SIG-M5 treated with dmso at 0.1 percent for 504 hours (cell line): Measurements from ENCODE around the gene NDUFB11.
"Not testable (repeated sequence)": the region's sequence is repeated elsewhere in the genome, so short reads cannot be mapped to it uniquely, and the experiment has no call there.

ENCODE experiments used
- DNase-seq: peaks from one replicate; lab custom pipeline; 2025; ENCODE audit not compliant: unreplicated experiment; lab: John Stamatoyannopoulos, UW

Gene NDUFB11

DNA sequence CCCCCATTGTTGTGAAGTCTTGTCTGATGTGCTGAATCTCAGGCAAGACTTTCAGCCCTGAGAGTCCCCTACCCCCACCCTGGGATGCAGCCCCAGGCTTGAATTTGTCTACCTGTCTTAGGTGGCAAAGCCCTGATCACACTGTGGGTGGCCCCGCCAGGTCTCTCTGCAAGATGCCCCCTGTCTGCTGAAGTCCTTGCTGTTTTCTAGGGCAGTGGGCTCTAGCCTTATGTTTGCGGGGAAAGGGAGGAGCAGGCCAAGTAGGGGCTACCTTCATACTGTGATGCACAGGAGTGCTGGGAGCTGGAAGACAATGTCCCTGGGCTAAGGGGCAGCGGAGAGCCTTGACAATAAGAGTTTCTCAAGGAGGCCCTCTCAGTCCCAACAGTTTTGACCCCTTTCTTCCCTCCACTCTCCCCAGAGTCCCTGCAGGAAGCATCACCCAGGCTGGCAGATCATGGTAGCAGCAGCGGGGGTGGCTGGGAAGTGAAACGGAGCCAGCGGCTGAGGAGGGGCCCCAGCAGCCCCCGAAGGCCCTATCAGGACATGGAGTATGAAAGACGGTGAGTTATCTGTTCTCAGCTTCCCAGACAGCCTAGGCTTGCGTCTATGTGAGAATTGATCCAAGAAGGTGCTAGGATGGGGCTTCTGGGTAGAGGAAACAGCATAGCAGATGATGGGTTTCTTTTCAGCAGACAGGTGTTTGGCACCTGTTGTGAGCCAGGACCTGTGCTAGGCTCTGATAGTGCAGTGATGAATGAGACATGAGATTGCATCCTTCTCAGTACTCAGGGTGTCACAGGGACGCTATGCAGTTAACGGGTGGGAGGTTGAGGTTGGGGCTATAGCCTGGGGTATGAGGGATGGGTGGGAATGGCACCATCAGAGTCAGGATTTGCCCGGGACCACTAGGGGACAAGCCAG lies 2.7 kb upstream of the NDUFB11 start:
- DNase-seq = no peak

DNA sequence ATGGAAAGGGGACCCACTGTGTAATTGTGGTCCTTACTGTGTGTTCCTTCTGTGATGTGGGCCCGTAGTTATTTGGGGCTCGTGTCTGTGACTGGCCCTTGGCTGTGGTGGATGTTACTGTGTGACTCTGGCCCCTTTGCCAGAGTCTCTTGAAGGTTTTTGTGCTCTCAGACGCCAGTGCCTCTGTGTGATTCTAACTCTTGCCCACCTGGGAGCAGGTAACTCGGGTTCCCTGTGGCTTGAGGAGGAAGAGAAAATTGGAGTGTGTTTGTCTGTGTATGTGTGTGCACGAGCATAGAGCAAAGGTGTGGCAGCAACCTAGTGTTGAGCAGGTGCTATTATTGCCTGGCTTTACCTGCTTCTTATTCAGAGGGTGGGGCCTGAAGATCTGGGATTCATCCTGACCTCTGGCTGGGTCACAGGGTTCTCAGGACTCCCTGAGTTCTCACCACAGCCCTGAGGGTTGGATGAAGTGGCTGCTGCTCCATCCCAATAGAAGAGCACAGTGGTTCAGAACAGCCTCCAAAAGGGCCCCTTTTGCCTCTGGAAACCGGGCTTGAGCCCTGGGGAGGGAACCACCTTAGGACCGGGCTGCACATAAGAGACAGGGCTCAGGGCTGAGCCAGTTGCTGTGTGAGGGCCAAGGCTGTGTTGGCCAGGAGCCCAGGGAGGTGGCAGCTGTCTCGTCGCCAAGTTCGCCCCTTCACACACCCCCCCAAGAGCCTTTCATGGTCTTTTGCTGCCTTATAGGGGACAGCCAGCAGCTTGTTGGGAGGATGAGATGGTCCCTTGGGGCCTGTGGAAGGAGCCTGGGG lies 1.8 kb upstream of the NDUFB11 start:
- no peak for DNase-seq

DNA sequence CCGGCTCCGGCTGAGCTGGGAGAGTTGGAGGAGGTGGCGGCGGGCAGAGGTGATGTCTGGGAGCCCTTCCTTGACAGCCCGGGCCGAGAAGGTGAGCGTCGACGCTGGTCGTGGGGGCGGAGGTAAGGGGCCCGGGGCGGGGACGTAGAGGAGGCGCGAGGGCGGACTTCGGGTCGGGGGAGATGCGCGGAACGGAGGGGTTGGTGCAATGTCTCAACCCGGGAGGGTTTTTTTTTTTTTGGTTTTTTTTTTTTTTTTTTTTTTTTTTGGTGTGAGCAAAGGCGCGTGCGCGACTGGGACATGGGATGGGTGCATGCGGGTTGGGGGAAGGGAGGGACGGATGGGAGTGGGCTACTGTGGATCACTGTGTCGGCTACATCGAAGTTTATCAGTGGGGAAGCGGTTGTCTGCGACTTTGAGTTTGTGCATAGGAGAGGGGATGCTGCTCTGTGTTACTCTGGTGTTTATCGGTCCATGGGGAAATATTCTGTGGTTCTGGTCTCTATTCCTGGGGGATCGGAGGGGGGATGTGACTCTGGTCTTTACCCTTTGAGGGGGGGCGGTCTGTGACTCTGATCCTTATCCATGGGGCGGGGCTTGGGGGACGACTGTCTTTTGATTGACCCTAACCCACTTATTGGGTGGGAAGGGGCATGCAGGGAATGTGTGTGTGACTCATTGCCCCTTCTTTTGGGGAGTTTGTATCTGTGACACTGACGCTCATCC lies 1.1 kb upstream of the NDUFB11 start:
- DNase-seq = no peak

DNA sequence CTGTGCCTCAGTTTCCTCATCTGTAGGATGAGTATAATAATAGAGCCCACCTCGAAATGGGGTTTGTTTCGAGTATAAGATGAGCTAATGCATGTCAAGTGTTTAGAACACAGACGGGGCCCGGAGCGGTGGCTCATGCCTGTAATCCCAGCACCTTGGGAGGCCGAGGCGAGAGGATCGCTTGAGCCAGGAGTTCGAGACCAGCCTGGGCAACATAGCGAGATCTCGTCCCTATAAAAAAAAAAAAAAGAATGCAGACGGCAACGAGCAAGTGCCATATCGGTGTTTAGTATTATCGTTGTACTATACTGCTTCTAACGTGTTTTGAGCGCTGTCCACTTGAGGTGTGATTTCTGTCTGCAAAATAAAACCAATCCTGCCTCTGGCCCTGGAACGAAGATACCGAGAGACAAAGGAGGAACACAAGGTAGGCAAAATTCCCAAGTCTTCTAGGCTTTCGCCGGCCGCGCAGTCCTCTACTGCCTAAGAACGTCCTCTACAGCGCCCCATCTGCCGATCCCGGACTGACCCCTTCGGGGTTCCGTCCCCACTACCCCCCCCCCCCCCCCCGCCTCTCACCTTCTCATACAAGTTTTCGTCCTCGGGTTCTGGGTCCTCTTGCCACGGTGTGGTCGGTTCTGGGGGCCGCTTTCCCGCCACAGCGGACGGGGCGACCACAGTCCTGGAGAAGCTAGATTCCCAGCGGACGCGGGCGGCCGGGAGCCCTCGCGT lies 442 bp downstream of the NDUFB11 start:
- peak; percentile 27 for DNase-seq

DNA sequence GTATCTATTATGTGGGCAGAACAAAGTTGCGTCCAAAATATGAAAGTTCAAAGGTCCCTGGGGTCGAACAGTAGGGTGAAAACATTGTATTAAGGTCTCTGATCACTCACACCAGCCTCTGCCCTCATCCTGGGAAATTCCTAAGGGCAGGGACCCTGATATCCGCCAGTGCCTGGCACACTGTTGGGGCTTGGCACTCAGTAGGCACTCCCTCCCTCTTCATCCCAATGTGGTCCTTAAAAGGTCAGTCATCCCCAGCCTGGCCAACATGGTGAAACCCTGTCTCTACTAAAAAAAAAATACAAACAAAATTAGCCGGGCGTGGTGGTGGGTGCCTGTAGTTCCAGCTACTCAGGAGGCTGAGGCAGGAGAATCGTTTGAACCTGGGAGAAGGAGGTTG lies 6.3 kb downstream of the NDUFB11 start:
- DNase-seq = no peak

DNA sequence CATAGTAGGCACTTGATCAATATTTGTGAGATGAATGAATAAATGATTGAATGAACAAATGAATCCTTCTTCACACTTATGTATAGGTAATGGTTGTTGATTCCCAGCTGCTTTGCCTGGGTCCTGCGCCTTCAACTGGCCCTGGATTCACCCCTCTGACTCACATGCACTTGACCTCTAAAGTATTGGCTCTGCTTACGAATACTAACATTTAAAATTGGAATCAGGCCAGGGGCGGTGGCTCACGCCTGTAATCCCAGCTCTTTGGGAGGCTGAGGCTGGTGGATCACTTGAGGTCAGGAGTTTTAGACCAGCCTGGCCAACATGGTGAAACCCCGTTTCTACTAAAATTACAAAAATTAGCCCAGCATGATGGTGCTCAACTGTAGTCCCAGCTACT lies 8.9 kb downstream of the NDUFB11 start:
- DNase-seq = not testable (repeated sequence)

DNA sequence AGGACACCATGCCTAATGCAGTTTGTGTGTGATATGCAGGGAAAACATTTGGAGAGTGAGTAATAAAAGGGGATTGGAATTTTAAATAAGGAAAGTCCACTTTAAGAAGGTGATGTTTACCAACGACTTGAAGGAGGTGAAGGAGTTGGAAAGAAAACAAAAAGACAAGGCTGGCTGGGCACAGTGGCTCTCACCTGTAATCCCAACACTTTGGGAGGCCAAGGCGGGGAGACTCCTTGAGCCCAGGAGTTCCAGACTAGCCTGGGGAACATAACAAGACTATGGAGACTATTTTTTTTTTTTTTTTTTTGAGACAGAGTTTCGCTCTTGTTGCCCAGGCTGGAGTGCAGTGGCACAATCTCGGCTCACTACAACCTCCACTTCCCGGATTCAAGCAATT lies 11.0 kb downstream of the NDUFB11 start:
- no peak for DNase-seq

DNA sequence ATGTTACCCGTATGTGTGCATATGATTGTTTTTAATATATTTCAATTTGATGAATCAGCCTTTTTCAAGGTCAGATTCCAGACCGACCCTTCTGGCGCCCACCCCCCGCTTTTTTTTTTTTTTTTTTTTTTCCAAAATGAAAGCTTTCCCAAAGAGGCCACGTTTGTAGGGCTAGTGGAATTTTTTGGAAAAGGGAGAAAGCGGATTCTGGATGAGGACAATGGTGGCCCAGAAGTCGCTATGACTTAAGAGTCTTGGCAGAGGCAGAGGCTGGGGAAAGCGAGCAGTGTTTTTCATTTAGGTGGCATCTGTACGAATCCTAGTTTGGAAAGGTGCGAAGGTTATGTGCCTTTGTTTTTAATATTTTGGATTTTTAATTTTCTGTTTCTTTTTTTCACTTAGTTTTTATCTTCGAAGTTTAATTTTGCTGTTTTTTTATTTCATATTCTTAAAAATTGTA lies 14.6 kb downstream of the NDUFB11 start:
- DNase-seq = no peak

DNA sequence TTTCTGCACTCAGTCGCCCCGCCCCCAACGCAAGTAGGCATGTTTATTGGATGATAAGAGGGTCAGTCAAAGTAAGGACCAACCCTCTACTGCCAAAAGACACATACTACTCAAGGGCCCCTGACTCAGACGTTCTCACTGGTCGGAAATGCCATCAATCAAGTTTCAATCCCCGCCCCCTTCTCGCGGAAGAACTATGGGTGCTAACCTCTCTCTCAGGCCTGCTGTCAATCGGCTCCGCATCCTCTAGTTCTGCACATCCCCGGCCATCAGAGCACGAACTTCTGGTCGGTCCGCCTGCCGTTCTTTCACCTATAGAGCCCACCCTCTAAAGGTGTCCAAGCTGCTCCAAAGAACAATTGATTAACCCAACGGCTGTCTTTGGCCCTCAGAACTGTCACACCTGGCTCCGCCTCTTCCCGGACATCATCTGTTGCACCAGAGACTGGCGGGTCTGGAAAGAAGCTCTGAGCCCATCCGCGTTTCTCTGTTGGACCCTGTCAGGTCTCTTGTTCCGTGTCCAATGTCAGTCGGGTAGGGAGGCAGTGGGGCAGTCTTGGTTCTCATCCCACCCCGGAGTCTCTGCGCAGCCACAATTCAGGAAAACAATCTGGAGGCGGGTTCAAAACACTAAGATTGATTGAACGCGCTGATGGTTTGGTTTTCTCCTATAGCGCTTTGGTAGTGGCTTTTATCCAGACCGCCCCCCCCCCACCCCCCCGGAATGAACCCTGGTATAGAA lies 15.2 kb downstream of the NDUFB11 start:
- DNase-seq = peak; percentile 94

DNA sequence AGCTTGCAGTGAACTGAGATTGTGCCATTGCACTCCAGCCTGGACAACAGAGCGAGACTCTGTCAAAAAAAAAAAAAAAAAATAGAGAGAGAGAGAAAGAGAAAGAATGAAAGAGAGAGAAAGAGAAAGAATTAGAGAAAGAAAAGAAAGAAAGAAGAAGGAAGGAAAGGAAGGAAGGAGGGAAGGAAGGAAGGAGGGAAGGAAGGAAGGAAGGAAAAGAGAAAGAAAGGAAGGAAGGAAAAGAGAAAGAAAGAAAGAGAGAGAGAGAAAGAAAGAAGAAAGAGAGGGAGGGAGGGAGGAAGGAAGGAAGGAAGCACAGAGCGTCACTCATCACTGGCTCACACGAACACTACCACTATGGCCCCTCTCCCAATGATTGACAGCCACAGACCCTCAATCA lies 20.0 kb downstream of the NDUFB11 start:
- not testable (repeated sequence) for DNase-seq

DNA sequence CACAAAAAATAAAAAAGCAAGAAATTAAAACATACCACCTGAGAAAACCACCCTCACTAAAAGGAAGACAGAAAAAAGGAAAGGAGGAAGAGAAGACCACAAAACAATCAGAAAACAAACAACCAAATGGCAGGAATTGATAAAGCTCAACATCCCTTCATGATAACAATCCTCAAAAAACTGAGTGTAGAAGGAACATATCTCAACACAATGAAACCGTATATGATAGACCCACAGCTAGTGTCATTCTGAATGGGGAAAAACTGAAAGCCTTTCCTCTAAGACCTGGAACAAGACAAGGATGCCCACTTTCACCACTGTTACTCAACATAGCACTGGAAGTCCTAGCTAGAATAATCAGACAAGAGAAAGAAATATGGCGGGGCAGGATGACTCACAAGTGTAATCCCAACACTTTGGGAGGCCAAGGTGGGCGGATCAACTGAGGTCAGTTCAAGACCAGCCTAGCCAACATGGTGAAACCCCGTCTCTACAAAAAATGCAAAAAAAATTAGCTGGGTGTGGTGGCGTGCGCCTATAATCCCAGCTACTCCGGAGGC lies 27.9 kb downstream of the NDUFB11 start:
- DNase-seq = not testable (repeated sequence)

DNA sequence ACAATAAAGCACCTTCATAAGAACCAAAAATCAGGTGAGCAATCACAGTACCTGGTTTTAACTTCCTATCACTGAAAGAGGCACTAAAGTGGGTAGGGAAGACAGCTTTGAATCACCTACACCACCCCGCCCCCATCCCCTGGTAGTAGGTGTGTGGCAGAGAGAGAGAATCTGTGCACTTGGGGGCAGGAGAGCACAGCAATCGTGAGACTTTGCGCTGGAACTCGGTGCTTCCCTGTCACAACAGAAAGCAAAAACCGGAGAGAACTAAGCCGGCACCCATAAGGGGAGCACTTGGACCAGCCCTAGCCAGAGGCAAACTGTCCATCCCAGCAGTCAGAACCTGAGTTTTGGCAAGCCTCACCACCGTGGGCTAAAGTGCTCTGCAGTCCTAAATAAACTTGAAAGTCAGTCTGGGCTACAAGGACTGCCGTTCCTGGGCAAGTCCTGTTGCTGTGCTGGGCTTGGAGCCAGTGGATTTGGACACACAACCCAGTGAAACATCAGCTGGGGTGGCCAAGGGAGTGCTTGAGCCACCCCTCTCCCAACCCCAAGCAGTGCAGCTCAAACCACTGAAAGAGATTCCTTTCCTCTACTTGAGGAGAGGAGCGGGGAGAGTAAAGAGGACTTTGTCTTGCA lies 32.1 kb downstream of the NDUFB11 start:
- DNase-seq = no peak

DNA sequence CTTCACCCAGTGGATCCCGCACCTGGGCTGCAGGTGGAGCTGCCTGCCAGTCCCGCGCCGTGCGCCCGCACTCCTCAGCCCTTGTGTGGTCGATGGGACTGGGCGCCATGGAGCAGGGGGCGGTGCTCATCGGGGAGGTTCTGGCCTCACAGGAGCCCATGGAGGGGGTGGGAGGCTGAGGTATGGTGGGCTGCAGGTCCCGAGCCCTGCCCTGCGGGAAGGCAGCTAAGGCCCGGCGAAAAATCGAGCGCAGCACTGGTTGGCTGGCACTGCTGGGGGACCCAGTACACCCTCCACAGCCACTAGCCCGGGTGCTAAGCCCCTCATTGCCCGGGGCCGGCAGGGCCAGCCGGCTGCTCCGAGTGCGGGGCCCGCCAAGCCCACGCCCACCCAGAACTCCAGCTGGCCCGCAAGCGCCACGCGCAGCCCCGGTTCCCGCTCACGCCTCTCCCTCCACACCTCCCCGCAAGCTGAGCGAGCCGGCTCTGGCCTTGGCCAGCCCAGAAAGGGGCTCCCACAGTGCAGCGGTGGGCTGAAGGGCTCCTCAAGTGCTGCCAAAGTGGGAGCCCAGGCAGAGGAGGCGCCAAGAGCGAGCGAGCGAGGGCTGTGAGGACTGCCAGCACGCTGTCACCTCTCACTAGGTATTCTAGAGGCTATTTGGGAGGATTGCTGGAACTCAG lies 33.4 kb downstream of the NDUFB11 start:
- not testable (repeated sequence) for DNase-seq

DNA sequence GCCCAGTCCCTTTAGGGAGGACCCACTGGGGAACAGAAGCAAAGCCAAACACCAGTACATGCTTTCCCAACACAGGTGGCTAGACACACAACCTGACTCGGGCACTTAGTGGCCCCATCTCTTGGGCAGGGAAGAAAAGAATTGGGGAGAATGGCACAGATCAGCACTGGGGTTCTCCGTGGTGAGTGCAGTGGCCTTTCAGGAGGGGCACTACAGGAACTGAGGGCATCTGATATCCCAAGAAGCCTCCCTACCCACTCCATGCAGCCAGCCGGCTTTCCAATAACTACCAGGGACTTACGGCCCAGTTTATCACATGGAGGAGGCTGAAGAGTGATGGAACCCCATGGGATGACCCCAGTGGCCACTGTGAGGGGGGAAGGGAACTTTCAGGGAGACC lies 43.3 kb downstream of the NDUFB11 start:
- DNase-seq = no peak

DNA sequence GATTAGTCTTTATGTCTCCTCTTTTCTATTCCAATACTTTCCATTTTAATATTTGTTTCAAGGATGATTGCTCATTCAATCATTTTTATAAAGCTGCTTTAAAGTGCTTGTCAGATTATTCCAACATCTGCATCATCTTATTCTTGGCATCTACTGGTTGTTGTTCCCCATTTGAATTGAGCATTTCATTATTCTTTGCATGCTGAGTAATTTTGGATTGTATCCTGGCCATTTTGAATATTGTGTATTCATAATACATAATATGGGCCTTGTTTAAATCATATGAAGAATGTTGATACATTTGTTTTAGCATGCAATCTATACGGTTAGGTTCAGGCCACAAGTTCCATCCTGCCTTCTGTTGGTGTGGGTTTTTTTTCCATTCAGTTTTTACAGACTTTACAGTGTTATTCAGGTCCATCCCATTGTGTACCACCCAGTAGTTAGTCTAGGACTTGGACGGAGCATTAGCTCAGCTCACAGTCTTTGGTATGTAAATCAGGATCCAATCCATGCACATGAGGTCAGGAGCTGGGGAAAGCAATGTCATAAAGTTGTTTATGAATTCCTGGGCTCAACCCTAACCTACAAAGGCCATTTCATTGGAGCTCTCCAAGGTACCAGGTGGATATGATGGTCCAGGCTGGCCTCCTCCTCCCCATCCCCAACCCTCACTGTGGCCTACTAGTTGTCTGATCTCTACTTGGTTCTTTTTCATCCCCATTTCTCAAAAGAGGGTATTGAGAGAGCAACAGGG lies 46.0 kb downstream of the NDUFB11 start:
- no peak for DNase-seq

DNA sequence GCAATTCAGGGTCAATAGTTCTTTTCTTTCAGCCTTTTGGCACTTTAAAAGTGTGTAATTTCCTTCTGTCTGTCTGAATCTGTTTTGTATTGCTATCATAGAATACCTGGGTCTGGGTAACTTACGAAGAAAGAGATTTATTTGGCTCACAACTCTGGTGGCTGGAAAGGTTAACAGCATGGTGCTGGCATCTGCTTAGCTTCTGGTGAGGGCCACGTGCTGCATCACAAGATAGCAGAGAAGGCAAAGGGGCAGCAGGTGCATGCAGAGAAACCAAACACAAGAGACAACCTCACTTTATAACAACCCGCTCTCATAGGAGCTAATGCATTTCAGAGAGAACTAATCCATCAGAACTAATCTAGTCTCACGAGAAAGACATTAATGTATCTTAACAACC lies 47.5 kb downstream of the NDUFB11 start:
- no peak for DNase-seq

DNA sequence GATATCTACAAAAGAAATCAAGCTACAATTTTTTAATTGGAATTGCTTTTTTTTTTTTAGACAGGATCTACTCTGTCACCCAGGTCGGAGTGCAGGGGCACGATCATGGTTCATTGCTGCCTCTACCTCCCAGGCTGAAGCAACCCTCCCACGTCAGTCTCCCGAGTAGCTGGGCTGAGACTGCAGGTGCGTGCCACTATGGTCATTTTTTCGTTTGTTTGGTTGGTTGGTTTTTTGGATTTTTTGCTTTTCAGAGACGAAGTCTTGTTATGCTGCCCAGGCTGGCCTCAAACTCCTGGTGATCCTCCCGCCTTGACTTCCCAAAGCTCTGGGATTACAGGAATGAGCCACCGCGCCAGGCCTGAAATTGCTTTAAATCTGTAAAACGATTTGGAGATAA lies 50.6 kb downstream of the NDUFB11 start:
- no peak for DNase-seq

DNA sequence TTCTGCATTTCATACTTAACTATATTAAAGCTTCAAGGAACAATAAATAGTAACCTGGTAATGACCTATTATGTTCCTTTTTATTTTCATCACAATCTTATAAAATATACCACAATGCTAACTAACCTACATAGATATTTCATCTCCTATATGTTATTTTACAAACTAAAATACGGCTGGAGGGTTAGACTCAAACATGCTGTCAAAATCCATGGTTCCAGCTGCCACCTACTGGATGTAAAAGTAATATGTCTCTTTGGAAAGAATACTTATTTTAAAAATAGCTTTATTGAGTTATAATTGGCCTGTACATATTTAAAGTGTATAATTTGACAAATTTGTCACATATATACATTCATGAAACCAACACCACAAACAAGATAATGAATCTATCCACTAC lies 51.3 kb downstream of the NDUFB11 start:
- peak; percentile 28 for DNase-seq
